HEK293 (cell line): Measurements from ENCODE around the gene ARHGDIG.

Experiments
- CTCF ChIA-PET: fragments of 350-600 bp; formaldehyde crosslinking; extraction: SDS; loops from one replicate; lab custom pipeline; 2021; ENCODE audit warnings: antibody characterized with exemption; lab: Yijun Ruan, JAX
- POLR2A ChIA-PET: fragments of 300-600 bp; formaldehyde crosslinking; extraction: SDS; loops from one replicate; lab custom pipeline; 2020; ENCODE audit warnings: antibody characterized with exemption, inconsistent platforms; lab: Yijun Ruan, JAX
- H3K27ac ChIP-seq: fragments of 200-500 bp; sonication (Bioruptor generic); 2 replicates; pipeline ENCODE4 v1.5.1; 2014; ENCODE audit warnings: low read depth, low read length, control low read depth, inconsistent platforms; ENCODE audit errors: extremely low read depth
- H3K36me3 ChIP-seq, 2 experiments: fragments of 200-500 bp in 1 of 2; sonication (Bioruptor generic) in 1 of 2; 1 replicate in 1 of 2; 2 replicates in 1 of 2; pipeline ENCODE4 v1.5.1; 2014 to 2017; ENCODE audit warnings: inconsistent platforms in 2 of 2, low read length in 2 of 2; ENCODE audit not compliant: control insufficient read depth in 2 of 2, insufficient read depth in 1 of 2
- H3K4me1 ChIP-seq: fragments of 200-500 bp; sonication (Bioruptor generic); 2 replicates; pipeline ENCODE4 v1.5.1; 2014; ENCODE audit warnings: mild to moderate bottlenecking, low read length, inconsistent platforms; ENCODE audit not compliant: control insufficient read depth, insufficient read depth
- H3K4me3 ChIP-seq: 2 replicates; pipeline ENCODE4 v1.5.1; 2011; ENCODE audit warnings: low read depth, mild to moderate bottlenecking, control low read depth, low read length, moderate library complexity
- H3K9me3 ChIP-seq: fragments of 200-500 bp; sonication (Bioruptor generic); 2 replicates; pipeline ENCODE4 v1.5.1; 2014; ENCODE audit warnings: low read depth, low read length, inconsistent platforms; ENCODE audit not compliant: control insufficient read depth, insufficient read depth
- BCL11A ChIP-seq: fragments of 450-650 bp; formaldehyde crosslinking; IDR thresholded peaks from 2 replicates; pipeline ENCODE4 v1.5.1; 2016; ENCODE audit warnings: low read depth, missing biosample characterization, missing genetic modification characterization
- BCL11B ChIP-seq: fragments of 450-650 bp; formaldehyde crosslinking; IDR thresholded peaks from 2 replicates; pipeline ENCODE4 v1.5.1; 2016; ENCODE audit warnings: low read depth, missing biosample characterization, missing genetic modification characterization
- HOXC10 ChIP-seq: sonication (generic); formaldehyde crosslinking; IDR thresholded peaks from 2 replicates; pipeline ENCODE4 v1.8.1; 2023; ENCODE audit warnings: mild to moderate bottlenecking, missing genetic modification reagents
- ZBTB20 ChIP-seq: fragments of 450-650 bp; formaldehyde crosslinking; IDR thresholded peaks from 2 replicates; pipeline ENCODE4 v1.5.1; 2016; ENCODE audit warnings: missing biosample characterization, missing genetic modification characterization
- ZFP41 ChIP-seq: fragments of 450-650 bp; formaldehyde crosslinking; IDR thresholded peaks from 2 replicates; pipeline ENCODE4 v1.5.1; 2016; ENCODE audit warnings: missing biosample characterization, missing genetic modification characterization, borderline replicate concordance
- ZIC2 ChIP-seq: fragments of 450-650 bp; formaldehyde crosslinking; IDR thresholded peaks from 2 replicates; pipeline ENCODE4 v1.5.1; 2016; ENCODE audit warnings: missing biosample characterization, missing genetic modification characterization
- ZNF10 ChIP-seq: fragments of 450-650 bp; formaldehyde crosslinking; IDR thresholded peaks from 2 replicates; pipeline ENCODE4 v1.5.1; 2017; ENCODE audit warnings: missing biosample characterization, missing genetic modification characterization
- ZNF114 ChIP-seq: fragments of 450-650 bp; formaldehyde crosslinking; IDR thresholded peaks from 2 replicates; pipeline ENCODE4 v1.5.0; 2017; ENCODE audit warnings: missing biosample characterization, missing genetic modification characterization
- ZNF132 ChIP-seq: fragments of 450-650 bp; formaldehyde crosslinking; IDR thresholded peaks from 2 replicates; pipeline ENCODE4 v1.5.1; 2017; ENCODE audit warnings: missing biosample characterization, missing genetic modification characterization, borderline replicate concordance
- ZNF169 ChIP-seq: fragments of 450-650 bp; formaldehyde crosslinking; IDR thresholded peaks from 2 replicates; pipeline ENCODE4 v1.5.1; 2016; ENCODE audit warnings: missing biosample characterization, missing genetic modification characterization
- ZNF2 ChIP-seq: fragments of 450-650 bp; formaldehyde crosslinking; IDR thresholded peaks from 2 replicates; pipeline ENCODE4 v1.5.1; 2016; ENCODE audit warnings: missing biosample characterization, missing genetic modification characterization
- ZNF214 ChIP-seq: fragments of 450-650 bp; formaldehyde crosslinking; IDR thresholded peaks from 2 replicates; pipeline ENCODE4 v1.5.1; 2017; ENCODE audit warnings: missing biosample characterization, mild to moderate bottlenecking, missing genetic modification characterization, borderline replicate concordance
- ZNF274 ChIP-seq, 2 experiments: fragments of 200-500 bp in 1 of 2; fragments of 450-650 bp in 1 of 2; sonication (Bioruptor generic) in 1 of 2; formaldehyde crosslinking in 1 of 2; IDR thresholded peaks; 2 replicates each; pipeline versions ENCODE4 v1.5.1 to v1.6.1; 2014 to 2016; ENCODE audit warnings: borderline replicate concordance in 1 of 2, inconsistent platforms in 1 of 2, low read length in 1 of 2, missing biosample characterization in 1 of 2, missing genetic modification characterization in 1 of 2
- ZNF426 ChIP-seq: fragments of 450-650 bp; formaldehyde crosslinking; IDR thresholded peaks from 2 replicates; pipeline ENCODE4 v1.5.1; 2017; ENCODE audit warnings: missing biosample characterization, missing genetic modification characterization, mild to moderate bottlenecking, inconsistent platforms, moderate library complexity
- ZNF473 ChIP-seq: fragments of 450-650 bp; formaldehyde crosslinking; IDR thresholded peaks from 2 replicates; pipeline ENCODE4 v1.5.1; 2017; ENCODE audit warnings: missing biosample characterization, missing genetic modification characterization
- ZNF510 ChIP-seq: fragments of 450-650 bp; formaldehyde crosslinking; IDR thresholded peaks from 2 replicates; pipeline ENCODE4 v1.5.1; 2018; ENCODE audit warnings: mild to moderate bottlenecking, missing genetic modification characterization, missing biosample characterization; ENCODE audit not compliant: insufficient replicate concordance
- ZNF514 ChIP-seq: fragments of 450-650 bp; formaldehyde crosslinking; IDR thresholded peaks from 2 replicates; pipeline ENCODE4 v1.5.1; 2016; ENCODE audit warnings: missing biosample characterization, missing genetic modification characterization
- ZNF571 ChIP-seq: fragments of 450-650 bp; formaldehyde crosslinking; IDR thresholded peaks from 2 replicates; pipeline ENCODE4 v1.5.0; 2017; ENCODE audit warnings: missing biosample characterization, missing genetic modification characterization
- ZNF600 ChIP-seq: fragments of 450-650 bp; formaldehyde crosslinking; IDR thresholded peaks from 2 replicates; pipeline ENCODE4 v1.5.1; 2016; ENCODE audit warnings: missing biosample characterization, missing genetic modification characterization
- ZNF610 ChIP-seq: fragments of 450-650 bp; formaldehyde crosslinking; IDR thresholded peaks from 2 replicates; pipeline ENCODE4 v1.5.1; 2016; ENCODE audit warnings: missing biosample characterization, missing genetic modification characterization, borderline replicate concordance
- ZNF624 ChIP-seq: fragments of 450-650 bp; formaldehyde crosslinking; IDR thresholded peaks from 2 replicates; pipeline ENCODE4 v1.5.1; 2017; ENCODE audit warnings: missing biosample characterization, missing genetic modification characterization
- ZNF626 ChIP-seq: fragments of 450-650 bp; sonication (Bioruptor Pico); formaldehyde crosslinking; IDR thresholded peaks from 2 replicates; pipeline ENCODE4 v1.5.1; 2018; ENCODE audit warnings: missing biosample characterization, missing genetic modification characterization, inconsistent platforms
- ZNF658 ChIP-seq: fragments of 450-650 bp; formaldehyde crosslinking; IDR thresholded peaks from 2 replicates; pipeline ENCODE4; 2016; ENCODE audit warnings: missing biosample characterization, missing genetic modification characterization
- ZNF707 ChIP-seq: fragments of 450-650 bp; formaldehyde crosslinking; IDR thresholded peaks from 2 replicates; pipeline ENCODE4 v1.5.1; 2016; ENCODE audit warnings: missing biosample characterization, missing genetic modification characterization
- ZNF830 ChIP-seq: fragments of 450-650 bp; IDR thresholded peaks from 2 replicates; pipeline ENCODE4 v1.5.0; 2018; ENCODE audit warnings: missing biosample characterization, missing genetic modification characterization, low read depth, mild to moderate bottlenecking, moderate library complexity
- TF ChIP-seq, protein P1 (sequence below): fragments of 450-650 bp; formaldehyde crosslinking; IDR thresholded peaks from 2 replicates; pipeline ENCODE4 v1.5.1; 2017; ENCODE audit warnings: missing biosample characterization, missing genetic modification characterization
- TF ChIP-seq, protein P2 (sequence below): fragments of 450-650 bp; formaldehyde crosslinking; IDR thresholded peaks from 2 replicates; pipeline ENCODE4 v1.5.1; 2016; ENCODE audit warnings: missing biosample characterization, missing genetic modification characterization
- TF ChIP-seq, protein P3 (sequence below): fragments of 450-650 bp; formaldehyde crosslinking; IDR thresholded peaks from 2 replicates; pipeline ENCODE4; 2016; ENCODE audit warnings: missing biosample characterization, missing genetic modification characterization
- TF ChIP-seq, protein P4 (sequence below): fragments of 450-650 bp; IDR thresholded peaks from 2 replicates; pipeline ENCODE4 v1.5.1; 2018; ENCODE audit warnings: missing biosample characterization, mild to moderate bottlenecking, missing genetic modification characterization
- TF ChIP-seq, protein P5 (sequence below): fragments of 450-650 bp; formaldehyde crosslinking; IDR thresholded peaks from 2 replicates; pipeline ENCODE4 v1.5.1; 2016; ENCODE audit warnings: missing biosample characterization, missing genetic modification characterization

ARHGDIG gene

DNA sequence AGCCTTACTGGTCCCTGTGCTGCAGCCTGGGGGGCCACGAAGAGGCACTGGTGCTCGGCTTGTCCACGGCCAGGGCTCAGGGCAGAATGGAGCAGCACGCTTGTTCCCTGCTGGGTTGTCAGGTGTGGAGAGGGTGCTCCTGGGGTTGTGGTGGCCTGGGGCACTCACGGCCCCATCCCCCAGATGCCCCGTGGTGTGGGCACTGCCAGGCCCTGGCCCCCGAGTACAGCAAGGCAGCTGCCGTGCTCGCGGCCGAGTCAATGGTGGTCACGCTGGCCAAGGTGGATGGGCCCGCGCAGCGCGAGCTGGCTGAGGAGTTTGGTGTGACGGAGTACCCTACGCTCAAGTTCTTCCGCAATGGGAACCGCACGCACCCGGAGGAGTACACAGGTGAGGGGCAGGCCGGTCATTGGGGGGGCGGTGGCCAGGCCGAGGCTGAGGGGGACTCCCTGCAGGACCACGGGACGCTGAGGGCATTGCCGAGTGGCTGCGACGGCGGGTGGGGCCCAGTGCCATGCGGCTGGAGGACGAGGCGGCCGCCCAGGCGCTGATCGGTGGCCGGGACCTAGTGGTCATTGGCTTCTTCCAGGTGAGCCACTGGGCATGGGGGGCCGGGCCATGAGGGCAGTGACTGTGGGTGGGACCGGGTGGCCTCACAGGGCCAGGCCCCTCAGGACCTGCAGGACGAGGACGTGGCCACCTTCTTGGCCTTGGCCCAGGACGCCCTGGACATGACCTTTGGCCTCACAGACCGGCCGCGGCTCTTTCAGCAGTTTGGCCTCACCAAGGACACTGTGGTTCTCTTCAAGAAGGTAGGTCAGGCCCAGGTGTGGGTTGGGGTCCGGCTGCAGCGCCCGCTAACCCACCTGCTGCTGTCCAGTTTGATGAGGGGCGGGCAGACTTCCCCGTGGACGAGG is 4.1 kb downstream of the ARHGDIG start:
- no peaks in the 10 kb centered on the region for H3K4me1 ChIP-seq
- H3K36me3 ChIP-seq = peaks cover 0 to 36% of the 10 kb centered on the region in 2 experiments; a peak in 2 of 3 replicates
- no peak overlapping the region for H3K27ac ChIP-seq
- no peaks in the 10 kb centered on the region for H3K9me3 ChIP-seq
- ChIA-PET CTCF (interaction anchor here (0.8 kb wide), 1 partner anchor 11 kb away, joined by 3 read pairs; no protein-coding TSS in a partner anchor), POLR2A (interaction anchor here (0.6 kb wide), 1 partner anchor 172 kb away, joined by 4 read pairs; no protein-coding TSS in a partner anchor)
- H3K4me3 ChIP-seq = no peak overlapping the region
- TF ChIP-seq ZNF600 (peak; percentile 90), ZNF114 (tag by site-specific recombination) (no peak), ZNF658 (no peak), ZNF510 (tag by site-specific recombination) (no peak), ZNF214 (tag by site-specific recombination) (no peak), ZNF274 (IDR thresholded peaks at IDR 0.05; ENCODE audit: low read length) (no peak), ZNF274 (tag by site-specific recombination; IDR thresholded peaks at IDR 0.05; ENCODE audit: borderline replicate concordance) (no peak), ZNF132 (tag by site-specific recombination) (no peak), ZNF169 (tag by site-specific recombination) (no peak), ZNF571 (tag by site-specific recombination) (no peak), ZNF514 (tag by site-specific recombination) (no peak), ZNF830 (no peak), ZBTB20 (no peak), ZNF624 (tag by site-specific recombination) (no peak), ZNF473 (no peak), ZNF10 (tag by site-specific recombination) (no peak), BCL11B (peak; percentile 83), ZNF626 (tag by site-specific recombination) (no peak), HOXC10 (CRISPR knock-in tag) (no peak), ZNF426 (tag by site-specific recombination) (no peak), ZNF2 (tag by site-specific recombination) (0 out of 2 replicates have a peak, but pooled peaks have one; percentile 52), ZNF610 (tag by site-specific recombination) (no peak), BCL11A (tag by site-specific recombination) (peak; percentile 82), ZIC2 (tag by site-specific recombination) (peak; percentile 23; the same call in 1 of the 2 replicates), ZFP41 (no peak), ZNF707 (tag by site-specific recombination) (no peak)
- TF ChIP-seq, protein P1, sequence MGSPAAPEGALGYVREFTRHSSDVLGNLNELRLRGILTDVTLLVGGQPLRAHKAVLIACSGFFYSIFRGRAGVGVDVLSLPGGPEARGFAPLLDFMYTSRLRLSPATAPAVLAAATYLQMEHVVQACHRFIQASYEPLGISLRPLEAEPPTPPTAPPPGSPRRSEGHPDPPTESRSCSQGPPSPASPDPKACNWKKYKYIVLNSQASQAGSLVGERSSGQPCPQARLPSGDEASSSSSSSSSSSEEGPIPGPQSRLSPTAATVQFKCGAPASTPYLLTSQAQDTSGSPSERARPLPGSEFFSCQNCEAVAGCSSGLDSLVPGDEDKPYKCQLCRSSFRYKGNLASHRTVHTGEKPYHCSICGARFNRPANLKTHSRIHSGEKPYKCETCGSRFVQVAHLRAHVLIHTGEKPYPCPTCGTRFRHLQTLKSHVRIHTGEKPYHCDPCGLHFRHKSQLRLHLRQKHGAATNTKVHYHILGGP (tag by site-specific recombination) = no peak
- TF ChIP-seq, protein P2, sequence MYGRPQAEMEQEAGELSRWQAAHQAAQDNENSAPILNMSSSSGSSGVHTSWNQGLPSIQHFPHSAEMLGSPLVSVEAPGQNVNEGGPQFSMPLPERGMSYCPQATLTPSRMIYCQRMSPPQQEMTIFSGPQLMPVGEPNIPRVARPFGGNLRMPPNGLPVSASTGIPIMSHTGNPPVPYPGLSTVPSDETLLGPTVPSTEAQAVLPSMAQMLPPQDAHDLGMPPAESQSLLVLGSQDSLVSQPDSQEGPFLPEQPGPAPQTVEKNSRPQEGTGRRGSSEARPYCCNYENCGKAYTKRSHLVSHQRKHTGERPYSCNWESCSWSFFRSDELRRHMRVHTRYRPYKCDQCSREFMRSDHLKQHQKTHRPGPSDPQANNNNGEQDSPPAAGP (tag by site-specific recombination) = no peak
- TF ChIP-seq, protein P3, sequence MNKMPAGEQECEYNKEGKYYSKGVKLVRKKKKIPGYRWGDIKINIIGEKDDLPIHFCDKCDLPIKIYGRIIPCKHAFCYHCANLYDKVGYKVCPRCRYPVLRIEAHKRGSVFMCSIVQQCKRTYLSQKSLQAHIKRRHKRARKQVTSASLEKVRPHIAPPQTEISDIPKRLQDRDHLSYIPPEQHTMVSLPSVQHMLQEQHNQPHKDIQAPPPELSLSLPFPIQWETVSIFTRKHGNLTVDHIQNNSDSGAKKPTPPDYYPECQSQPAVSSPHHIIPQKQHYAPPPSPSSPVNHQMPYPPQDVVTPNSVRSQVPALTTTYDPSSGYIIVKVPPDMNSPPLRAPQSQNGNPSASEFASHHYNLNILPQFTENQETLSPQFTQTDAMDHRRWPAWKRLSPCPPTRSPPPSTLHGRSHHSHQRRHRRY = no peak
- TF ChIP-seq, protein P4, sequence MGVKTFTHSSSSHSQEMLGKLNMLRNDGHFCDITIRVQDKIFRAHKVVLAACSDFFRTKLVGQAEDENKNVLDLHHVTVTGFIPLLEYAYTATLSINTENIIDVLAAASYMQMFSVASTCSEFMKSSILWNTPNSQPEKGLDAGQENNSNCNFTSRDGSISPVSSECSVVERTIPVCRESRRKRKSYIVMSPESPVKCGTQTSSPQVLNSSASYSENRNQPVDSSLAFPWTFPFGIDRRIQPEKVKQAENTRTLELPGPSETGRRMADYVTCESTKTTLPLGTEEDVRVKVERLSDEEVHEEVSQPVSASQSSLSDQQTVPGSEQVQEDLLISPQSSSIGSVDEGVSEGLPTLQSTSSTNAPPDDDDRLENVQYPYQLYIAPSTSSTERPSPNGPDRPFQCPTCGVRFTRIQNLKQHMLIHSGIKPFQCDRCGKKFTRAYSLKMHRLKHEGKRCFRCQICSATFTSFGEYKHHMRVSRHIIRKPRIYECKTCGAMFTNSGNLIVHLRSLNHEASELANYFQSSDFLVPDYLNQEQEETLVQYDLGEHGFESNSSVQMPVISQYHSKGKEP (tag by site-specific recombination) = no peak
- TF ChIP-seq, protein P5, sequence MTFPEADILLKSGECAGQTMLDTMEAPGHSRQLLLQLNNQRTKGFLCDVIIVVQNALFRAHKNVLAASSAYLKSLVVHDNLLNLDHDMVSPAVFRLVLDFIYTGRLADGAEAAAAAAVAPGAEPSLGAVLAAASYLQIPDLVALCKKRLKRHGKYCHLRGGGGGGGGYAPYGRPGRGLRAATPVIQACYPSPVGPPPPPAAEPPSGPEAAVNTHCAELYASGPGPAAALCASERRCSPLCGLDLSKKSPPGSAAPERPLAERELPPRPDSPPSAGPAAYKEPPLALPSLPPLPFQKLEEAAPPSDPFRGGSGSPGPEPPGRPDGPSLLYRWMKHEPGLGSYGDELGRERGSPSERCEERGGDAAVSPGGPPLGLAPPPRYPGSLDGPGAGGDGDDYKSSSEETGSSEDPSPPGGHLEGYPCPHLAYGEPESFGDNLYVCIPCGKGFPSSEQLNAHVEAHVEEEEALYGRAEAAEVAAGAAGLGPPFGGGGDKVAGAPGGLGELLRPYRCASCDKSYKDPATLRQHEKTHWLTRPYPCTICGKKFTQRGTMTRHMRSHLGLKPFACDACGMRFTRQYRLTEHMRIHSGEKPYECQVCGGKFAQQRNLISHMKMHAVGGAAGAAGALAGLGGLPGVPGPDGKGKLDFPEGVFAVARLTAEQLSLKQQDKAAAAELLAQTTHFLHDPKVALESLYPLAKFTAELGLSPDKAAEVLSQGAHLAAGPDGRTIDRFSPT = peak; percentile 90
